Keratinocyte (primary cell): ENCODE data around the gene MGMT.

Experiments
- EZH2 ChIP-seq: IDR thresholded peaks from one replicate; pipeline ENCODE4 v1.6.1; 2012; ENCODE audit warnings: inconsistent platforms, mild to moderate bottlenecking, low read length, moderate library complexity
- TF ChIP-seq, protein P1 (sequence below), 3 experiments: IDR thresholded peaks in 1 of 3; conservative IDR thresholded peaks in 1 of 3; optimal IDR thresholded peaks in 1 of 3; 2 replicates in 2 of 3; 3 replicates in 1 of 3; pipeline versions ENCODE3 to v1.5.1; 2011; ENCODE audit warnings: low read length in 3 of 3, mild to moderate bottlenecking in 3 of 3, moderate library complexity in 2 of 3, control low read depth in 1 of 3, inconsistent platforms in 1 of 3; ENCODE audit not compliant: insufficient read depth in 2 of 3; ENCODE audit errors: extremely low read depth in 1 of 3

DNA sequence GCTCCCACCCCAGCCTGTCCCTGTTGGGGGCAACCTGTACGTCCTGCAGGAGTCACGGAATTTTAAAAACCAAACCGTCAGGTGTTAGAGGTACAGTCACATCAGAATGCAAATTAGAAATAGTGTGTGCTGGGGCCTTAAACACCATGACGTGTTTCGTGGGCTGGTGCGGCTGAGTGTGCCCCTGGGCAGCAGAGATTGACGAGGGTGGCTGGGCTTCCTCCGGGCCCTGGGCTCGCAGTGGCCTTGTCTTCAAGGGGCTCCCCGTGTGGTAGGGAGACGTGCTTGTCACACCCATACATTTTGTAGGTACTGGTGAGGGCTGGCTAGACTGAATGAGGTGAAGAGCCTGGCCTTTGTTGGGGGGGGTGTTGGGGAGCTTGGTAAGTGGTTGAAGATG is 7.6 kb downstream of the MGMT start:
- TF ChIP-seq, protein P1, sequence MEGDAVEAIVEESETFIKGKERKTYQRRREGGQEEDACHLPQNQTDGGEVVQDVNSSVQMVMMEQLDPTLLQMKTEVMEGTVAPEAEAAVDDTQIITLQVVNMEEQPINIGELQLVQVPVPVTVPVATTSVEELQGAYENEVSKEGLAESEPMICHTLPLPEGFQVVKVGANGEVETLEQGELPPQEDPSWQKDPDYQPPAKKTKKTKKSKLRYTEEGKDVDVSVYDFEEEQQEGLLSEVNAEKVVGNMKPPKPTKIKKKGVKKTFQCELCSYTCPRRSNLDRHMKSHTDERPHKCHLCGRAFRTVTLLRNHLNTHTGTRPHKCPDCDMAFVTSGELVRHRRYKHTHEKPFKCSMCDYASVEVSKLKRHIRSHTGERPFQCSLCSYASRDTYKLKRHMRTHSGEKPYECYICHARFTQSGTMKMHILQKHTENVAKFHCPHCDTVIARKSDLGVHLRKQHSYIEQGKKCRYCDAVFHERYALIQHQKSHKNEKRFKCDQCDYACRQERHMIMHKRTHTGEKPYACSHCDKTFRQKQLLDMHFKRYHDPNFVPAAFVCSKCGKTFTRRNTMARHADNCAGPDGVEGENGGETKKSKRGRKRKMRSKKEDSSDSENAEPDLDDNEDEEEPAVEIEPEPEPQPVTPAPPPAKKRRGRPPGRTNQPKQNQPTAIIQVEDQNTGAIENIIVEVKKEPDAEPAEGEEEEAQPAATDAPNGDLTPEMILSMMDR (optimal IDR thresholded peaks at IDR 0.05 in 1 of 3, IDR thresholded peaks at IDR 0.05 in 1 of 3, conservative IDR thresholded peaks at IDR 0.05 in 1 of 3; ENCODE audit: extremely low read depth in 1 of 3, insufficient read depth in 2 of 3, low read length in 3 of 3) = no peak
- no peak for TF ChIP-seq EZH2
